Esophagus squamous epithelium (tissue), 5 donors: ENCODE data around the gene ATN1. TPM values are rescaled to one million over a fixed set of nuclear protein-coding genes. Genes with fewer than 3 reads are reported as not detected.
A peak's percentile ranks its signal among the peaks of the same experiment; 100 is the strongest.

ENCODE experiments used
- DNase-seq: peaks from one replicate; lab custom pipeline; 2025; lab: John Stamatoyannopoulos, UW
- H3K27ac ChIP-seq, 4 donors: fragments of 200-600 bp; sonication (generic); one replicate each; pipeline ENCODE4 v1.5.1; 2016 to 2019; ENCODE audit warnings: mild to moderate bottlenecking in 1 of 4
- H3K27me3 ChIP-seq, 4 donors: fragments of 200-600 bp; sonication (generic); 1 replicate in 3 of 4; 2 replicates in 1 of 4; pipeline versions ENCODE4 v1.5.1 to v1.6.0; 2017 to 2021; ENCODE audit warnings: antibody characterized with exemption in 1 of 4
- H3K36me3 ChIP-seq, 3 donors: fragments of 200-600 bp; sonication (generic); one replicate each; pipeline ENCODE4 v1.5.1; 2016 to 2019
- H3K4me1 ChIP-seq, 3 donors: fragments of 200-600 bp; sonication (generic); one replicate each; pipeline ENCODE4 v1.5.1; 2017 to 2019
- H3K4me3 ChIP-seq, 4 donors: fragments of 200-600 bp; sonication (generic); 1 replicate in 3 of 4; 2 replicates in 1 of 4; pipeline ENCODE4 v1.5.1; 2016 to 2019; ENCODE audit warnings: mild to moderate bottlenecking in 2 of 4, moderate library complexity in 1 of 4
- H3K9me3 ChIP-seq, 3 donors: fragments of 200-600 bp; sonication (generic); one replicate each; pipeline ENCODE4 v1.5.1; 2016 to 2019
- POLR2A ChIP-seq, 4 donors: fragments of 450-650 bp; IDR thresholded peaks; one replicate each; pipeline ENCODE4 v1.6.1; 2017; ENCODE audit warnings: antibody characterized with exemption in 4 of 4, mild to moderate bottlenecking in 4 of 4, moderate library complexity in 3 of 4
- WGBS, 2 donors: methylation state at CpG; one replicate each; pipeline ENCODE4 v1.1.5; 2018; 5-methylcytosine and 5-hydroxymethylcytosine counted together
- intact Hi-C: fragments of 100-400 bp; cut with DNase I; formaldehyde crosslinking; loops from one replicate; pipeline ENCODE4 v1.15.0; 2022
- total RNA-seq, 4 donors: library from RNA; depleted of rRNA; stranded (reverse); fragments of >200 nt; gene quantifications; one replicate each; pipeline ENCODE4 v1.1.0, GENCODE V29; 2016
- TF ChIP-seq, protein P1 (sequence below), 6 experiments: fragments of 450-650 bp in 4 of 6; fragments of 200-600 bp in 2 of 6; sonication (generic) in 2 of 6; IDR thresholded peaks; one replicate each; pipeline ENCODE4 v1.5.1; 2016 to 2019; ENCODE audit warnings: antibody characterized with exemption in 6 of 6, mild to moderate bottlenecking in 4 of 6, moderate library complexity in 4 of 6
- donor health status: DM: yes; HTN: yes; CAD: no.

The ATN1 gene
- total RNA-seq, 4 donors from 2014 or later: 12.2 to 28.8 (median 22.2) TPM

DNA sequence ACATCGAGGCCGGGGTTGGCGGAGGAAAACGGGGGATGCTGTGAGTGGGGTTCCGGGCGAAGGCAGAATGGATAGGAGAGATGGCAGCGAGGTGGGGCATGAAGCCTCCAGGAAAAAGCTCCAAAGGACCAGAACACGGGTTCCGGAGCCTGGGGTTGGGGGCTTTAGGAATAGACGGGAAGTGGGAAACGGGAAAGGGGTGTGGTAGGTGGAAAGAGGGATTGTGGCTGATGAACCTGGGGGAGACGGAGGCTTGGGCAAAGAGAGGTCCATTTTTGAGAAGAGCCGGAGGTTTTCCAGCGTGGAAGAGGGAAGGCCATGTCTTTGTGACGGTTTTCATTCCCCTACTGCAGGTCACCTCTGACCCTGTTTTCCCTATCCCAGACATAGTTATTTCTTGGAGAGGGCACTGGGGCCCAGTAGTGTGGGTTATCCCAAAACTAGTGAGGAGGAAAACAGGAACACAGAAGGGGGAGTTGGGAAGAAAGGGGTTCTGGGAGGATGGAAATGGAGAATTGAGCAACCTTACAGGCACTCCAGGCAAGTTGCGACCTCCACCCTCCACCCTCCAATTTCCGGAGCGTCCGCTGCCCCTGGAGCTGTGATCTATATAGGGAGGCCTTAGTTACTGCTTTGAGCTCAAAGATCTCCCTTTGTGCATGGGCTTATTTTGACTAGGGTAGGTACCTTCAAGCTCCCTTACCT, 1.1 kb downstream of the ATN1 start:
- Histone ChIP-seq H3K36me3 (peaks cover 0 to 7% (median 2%) of the 10 kb centered on the region in 3 donors), H3K4me1 (peaks cover 54 to 92% (median 67%) of the 10 kb centered on the region in 3 donors), H3K9me3 (no peaks in the 10 kb centered on the region), H3K4me3 (peak overlapping the region; percentile 80 to 96 (median 84)), H3K27ac (peak overlapping the region; percentile 91 to 99 (median 98)), H3K27me3 (no peaks in the 10 kb centered on the region)
- intact Hi-C loops: loop anchor here (10.0 kb wide), 1 partner anchor 54 kb away; the partner anchor contains the start of gene SPSB2
- TF ChIP-seq, protein P1, sequence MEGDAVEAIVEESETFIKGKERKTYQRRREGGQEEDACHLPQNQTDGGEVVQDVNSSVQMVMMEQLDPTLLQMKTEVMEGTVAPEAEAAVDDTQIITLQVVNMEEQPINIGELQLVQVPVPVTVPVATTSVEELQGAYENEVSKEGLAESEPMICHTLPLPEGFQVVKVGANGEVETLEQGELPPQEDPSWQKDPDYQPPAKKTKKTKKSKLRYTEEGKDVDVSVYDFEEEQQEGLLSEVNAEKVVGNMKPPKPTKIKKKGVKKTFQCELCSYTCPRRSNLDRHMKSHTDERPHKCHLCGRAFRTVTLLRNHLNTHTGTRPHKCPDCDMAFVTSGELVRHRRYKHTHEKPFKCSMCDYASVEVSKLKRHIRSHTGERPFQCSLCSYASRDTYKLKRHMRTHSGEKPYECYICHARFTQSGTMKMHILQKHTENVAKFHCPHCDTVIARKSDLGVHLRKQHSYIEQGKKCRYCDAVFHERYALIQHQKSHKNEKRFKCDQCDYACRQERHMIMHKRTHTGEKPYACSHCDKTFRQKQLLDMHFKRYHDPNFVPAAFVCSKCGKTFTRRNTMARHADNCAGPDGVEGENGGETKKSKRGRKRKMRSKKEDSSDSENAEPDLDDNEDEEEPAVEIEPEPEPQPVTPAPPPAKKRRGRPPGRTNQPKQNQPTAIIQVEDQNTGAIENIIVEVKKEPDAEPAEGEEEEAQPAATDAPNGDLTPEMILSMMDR (IDR thresholded peaks at IDR 0.05): no peak
- TF ChIP-seq POLR2A (IDR thresholded peaks at IDR 0.05): peak in 1 of 4 donors; percentile 2
- no peak for DNase-seq
- 10 to 14% methylated on average over 19 of the region's 19 CpGs for WGBS, 2 donors

GRCh38 chr12:6929466-6930452, 2.0 kb downstream of the ATN1 start:
- intact Hi-C loops: loop anchor here (10.0 kb wide), 1 partner anchor 55 kb away; the partner anchor contains the start of gene SPSB2
- DNase-seq: no peak
- Histone ChIP-seq H3K4me3 (peak overlapping the region; percentile 80 to 96 (median 84)), H3K27me3 (no peaks in the 10 kb centered on the region), H3K4me1 (peaks cover 45 to 92% (median 63%) of the 10 kb centered on the region in 3 donors), H3K36me3 (peaks cover 0 to 16% (median 9%) of the 10 kb centered on the region in 3 donors), H3K9me3 (no peaks in the 10 kb centered on the region), H3K27ac (peak overlapping the region; percentile 91 to 99 (median 98))
- 33 to 35% methylated on average over 6 to 7 of the region's 7 CpGs for WGBS, 2 donors
- no peak for TF ChIP-seq POLR2A (IDR thresholded peaks at IDR 0.05)
- TF ChIP-seq, protein P1 (IDR thresholded peaks at IDR 0.05): peak in 1 of 6 experiments; percentile 8

DNA sequence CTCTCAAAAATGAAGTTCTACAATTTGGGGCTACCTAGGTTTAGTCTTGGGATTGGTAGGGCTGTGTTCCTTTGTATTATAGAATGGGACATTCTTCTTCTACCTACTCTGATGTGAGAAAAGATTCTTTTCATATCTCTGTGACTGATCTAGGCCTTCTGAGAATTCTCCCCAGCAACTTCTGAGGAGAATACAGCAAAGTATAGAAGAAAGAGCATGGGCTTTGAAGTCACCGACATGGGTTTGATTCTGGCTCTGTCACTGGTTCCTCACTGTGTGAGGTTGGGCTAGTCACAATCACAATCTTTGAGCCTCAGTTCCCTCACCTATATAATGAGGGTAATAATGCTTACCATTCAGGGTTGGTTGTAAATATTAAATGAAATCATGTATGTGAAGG, 5.0 kb downstream of the ATN1 start:
- H3K4me1 ChIP-seq: peaks cover 39 to 95% (median 47%) of the 10 kb centered on the region in 3 donors
- intact Hi-C loops: no loop called here
- H3K4me3 ChIP-seq: no peak overlapping the region
- H3K27me3 ChIP-seq: no peaks in the 10 kb centered on the region
- H3K36me3 ChIP-seq: peaks cover 13 to 37% (median 18%) of the 10 kb centered on the region in 3 donors
- DNase-seq: no peak
- TF ChIP-seq POLR2A (IDR thresholded peaks at IDR 0.05): no peak
- TF ChIP-seq, protein P1 (IDR thresholded peaks at IDR 0.05): no peak
- 56 to 69% methylated on average over 1 of the region's 1 CpG for WGBS, 2 donors
- no peaks in the 10 kb centered on the region for H3K9me3 ChIP-seq
- peak overlapping the region in 3 of 4 donors; percentile 40 to 96 (median 93) for H3K27ac ChIP-seq

DNA sequence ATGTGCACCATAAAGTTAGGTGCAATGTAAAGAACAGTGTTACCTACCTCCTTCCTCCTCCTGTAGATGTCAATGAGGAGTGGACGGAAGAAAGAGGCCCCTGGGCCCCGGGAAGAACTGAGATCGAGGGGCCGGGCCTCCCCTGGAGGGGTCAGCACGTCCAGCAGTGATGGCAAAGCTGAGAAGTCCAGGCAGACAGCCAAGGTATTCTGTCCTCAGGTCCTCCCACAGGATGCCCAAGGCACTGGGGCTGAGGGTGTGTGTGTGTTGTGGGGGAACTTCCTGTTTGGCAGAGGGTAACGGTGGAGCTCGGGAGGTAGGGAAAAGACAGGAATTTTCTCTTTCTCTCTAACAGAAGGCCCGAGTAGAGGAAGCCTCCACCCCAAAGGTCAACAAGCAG, 6.4 kb downstream of the ATN1 start:
- H3K27me3 ChIP-seq: no peaks in the 10 kb centered on the region
- peak overlapping the region; percentile 22 to 96 (median 94) for H3K27ac ChIP-seq
- 33 to 38% methylated on average over 8 of the region's 8 CpGs for WGBS, 2 donors
- TF ChIP-seq, protein P1 (IDR thresholded peaks at IDR 0.05): no peak
- no peak for TF ChIP-seq POLR2A (IDR thresholded peaks at IDR 0.05)
- H3K9me3 ChIP-seq: no peaks in the 10 kb centered on the region
- no peak for DNase-seq
- no peak overlapping the region for H3K4me3 ChIP-seq
- H3K36me3 ChIP-seq: peaks cover 13 to 44% (median 18%) of the 10 kb centered on the region in 3 donors
- intact Hi-C loops: no loop called here
- H3K4me1 ChIP-seq: peaks cover 41 to 97% (median 57%) of the 10 kb centered on the region in 3 donors
